Activated T-helper 1 cell treated with anti-CD3 and anti-CD28 coated beads, Interleukin-2, amount 50 U/mL, for 16 hours (primary cell): ENCODE results near the gene TBPL1.
"Not testable (repeated sequence)": the region's sequence is repeated elsewhere in the genome, so short reads cannot be mapped to it uniquely, and the experiment has no call there.

ENCODE experiments used
- DNase-seq, 2 donors: peaks; one replicate each; pipeline ENCODE4 v3.0.0-alpha.2; 2020; ENCODE audit warnings: low read depth in 1 of 2, low spot score in 1 of 2

TBPL1 gene

DNA sequence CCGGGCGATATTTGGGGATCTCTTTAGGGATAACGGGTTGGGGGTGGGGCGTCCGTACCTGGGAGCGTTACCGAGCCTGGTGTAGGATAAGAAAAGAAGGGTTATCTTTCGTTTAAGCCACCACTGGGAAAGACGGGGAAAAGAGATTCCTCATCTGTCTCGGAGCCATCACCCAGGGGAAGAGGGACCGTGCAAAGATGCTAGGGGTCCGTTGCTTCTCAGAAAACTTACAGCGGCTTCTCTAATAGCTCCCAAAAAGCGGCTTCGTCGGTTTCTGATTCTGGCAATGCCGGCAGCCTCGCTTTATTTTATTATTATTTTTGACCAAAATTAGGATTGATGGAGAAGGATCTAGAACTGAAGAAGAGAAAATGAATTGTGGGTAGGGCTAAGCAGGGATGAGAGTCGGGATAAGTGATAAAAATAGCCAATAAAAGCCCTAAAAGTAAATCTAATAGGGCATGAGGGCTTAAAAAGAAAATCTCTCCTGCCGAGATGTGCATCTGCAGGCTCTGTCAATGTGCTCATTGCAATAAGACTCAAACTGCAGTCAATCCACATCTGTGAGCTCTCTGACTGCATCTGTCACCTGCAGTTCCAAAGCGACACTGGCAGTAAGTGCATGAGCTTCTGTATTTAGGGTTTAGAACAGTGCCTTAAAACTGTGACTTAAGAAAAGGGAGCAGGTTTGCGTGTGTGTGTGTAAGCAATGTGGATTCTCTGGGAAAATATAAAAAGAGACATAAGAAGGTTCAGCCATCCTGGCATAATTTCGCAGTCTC lies 801 bp downstream of the TBPL1 start:
- DNase-seq = no peak

DNA sequence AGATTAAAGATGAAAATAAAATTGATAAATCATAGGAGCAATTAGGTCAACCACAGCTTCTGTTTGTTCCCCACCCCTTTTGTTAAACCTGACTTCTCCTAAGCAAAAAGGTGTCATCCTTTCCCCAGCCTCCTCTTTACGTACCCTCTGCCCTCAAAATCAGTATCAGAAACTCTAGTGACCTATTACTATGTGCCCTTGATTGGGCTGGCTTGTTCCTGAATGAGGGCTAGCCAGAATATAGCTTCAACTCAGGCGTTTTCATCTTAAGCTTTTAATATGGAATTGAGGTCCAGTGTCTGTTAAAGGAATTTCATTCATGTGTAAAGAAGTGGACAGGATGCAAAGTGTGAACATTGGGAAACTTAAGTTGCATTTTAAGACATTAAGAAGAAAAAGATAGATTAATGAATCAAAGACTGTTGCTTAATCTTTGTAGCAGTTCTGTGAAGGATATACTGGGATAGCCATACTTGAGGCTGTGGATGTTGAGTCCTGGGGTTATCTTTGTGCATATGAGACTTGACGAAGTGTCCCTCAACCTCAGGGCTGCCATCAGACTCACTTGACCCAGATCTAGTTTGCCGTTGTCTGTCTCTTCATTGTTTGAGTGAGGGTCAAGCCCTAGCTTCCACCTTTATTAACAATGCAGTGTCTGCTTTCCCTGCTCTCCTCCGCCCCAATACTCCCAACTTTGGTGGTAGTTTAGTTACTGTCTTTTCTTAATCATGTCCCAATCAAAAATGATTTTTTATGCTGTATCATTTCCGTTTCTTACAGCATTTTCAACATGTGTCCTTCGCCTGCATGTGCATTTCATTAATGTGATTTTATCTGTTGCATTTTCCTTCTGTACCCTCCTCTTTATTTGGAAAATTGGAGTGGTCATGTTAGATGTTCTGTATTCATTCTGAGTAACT lies 1.9 kb downstream of the TBPL1 start:
- DNase-seq = no peak

DNA sequence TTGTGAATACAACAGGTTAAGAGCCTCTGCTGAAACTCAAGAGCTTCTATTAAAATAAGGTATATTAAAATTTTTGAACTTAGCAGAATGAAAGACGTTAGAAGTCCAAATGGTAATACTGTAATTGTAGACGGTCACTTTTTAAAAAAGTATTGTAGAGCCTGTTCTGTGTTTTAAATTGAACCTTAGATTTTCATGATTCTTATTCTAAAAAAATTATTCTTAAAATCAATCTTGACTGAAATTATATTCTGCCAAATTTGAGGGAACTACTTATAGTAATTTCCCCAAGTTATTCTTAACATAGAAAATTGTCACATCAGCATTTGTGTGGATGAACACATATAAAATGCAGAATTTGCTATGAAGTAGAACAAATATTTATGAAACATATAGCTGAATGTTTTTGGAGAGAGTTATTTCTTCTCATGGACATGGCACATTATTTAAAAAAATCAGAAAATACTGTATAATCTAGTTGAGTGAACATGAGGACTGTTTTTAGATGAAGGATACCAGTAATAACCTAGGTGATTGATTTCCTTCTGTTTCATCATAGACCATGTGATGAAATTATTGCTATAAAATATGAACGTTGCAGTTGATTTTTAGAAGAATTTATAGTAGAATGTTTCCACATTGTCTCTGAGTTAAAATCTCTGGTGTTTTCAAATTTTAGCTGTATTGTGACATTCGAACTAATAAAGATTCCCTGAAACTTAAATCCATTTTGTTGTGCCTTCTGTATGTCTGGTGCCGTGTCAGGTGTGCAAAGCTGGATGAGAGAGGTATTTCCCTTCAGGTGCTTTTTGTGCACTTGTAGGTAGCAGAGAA lies 2.8 kb downstream of the TBPL1 start:
- DNase-seq = no peak

DNA sequence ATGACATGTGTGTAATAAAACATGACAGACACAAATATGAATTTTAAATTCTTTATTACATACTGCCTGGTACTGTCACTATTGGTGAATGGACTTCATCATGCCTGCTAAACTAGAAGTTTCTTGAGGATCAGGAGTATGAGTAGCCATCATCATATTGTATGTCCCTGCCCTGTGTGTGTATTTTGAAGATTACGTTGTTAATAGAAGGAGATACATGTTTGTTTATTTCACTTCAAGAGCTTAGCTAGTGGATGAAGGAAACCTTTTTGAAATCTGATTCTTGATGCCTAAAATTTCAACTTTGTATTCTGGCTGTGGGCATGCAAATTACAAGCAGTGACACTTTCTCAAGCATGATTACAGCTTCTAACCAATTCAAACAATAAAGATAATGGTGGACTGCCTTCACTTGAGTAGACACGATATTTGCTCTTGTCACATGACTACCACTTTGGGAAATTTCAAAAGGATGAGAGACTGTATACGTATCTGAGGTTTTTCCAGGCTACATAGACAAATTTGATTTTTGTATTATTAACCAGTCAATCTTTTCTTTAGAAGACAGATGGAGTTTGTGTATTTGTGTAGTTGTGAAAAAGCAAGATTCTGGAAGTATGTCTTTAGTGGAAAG lies 3.5 kb downstream of the TBPL1 start:
- DNase-seq = no peak

DNA sequence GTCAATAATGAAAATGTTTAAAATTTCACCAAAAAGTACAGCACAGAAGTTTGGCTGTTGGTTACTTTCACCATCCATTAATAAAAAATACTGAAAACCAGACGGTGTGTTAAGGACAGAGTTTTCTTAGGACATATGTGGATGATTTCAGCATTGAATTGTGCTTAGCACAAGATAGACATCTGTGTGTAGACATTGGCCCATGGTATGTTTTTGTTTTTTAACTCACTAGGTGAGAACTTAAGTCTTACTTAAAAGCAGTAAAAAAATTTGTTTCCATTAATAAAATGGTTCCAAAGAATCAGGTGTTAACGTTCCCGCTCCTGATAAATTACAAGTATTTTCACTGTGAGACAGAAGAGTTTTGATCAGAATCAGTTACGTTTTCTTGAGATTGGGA lies 4.2 kb downstream of the TBPL1 start:
- no peak for DNase-seq

DNA sequence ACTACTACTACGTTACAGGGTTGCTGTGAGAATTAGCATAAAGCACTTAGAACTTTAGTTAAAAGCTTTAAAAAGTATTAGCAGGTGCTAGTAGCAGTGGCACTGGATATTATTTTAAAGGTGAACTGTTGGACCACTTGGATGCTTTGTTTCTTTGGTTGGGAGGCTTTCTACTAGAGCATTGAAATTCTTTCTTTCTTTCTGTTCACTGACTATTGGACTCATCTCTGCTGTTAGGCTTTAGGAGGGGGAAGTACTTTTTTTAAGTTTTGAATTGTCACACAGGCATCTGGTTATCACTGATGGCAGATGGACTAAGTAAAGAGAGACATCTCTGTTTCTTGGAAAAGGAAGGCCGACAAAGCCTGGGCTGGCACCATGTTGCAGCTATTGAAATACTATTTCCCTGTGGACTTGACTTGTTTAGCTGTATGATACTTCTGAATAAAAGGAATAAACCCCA lies 4.8 kb downstream of the TBPL1 start:
- no peak for DNase-seq

DNA sequence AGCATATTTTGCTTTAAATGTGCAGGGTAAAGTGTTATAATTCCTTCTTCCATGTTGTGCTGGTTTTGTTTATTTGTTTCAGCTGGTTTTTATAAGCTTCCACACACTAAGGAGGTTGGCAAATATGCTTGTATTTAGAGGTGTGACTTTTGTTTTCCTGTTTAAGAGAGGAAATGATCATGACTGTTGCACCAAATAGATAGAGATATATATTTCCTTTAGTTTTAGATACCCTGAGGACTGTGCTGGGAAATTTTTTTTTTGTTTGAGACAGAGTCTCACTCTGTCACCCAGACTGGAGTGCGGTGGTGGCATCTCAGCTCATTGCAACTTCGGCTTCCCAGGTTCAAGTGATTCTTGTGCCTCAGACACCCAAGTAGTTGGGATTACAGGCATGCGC lies 5.8 kb downstream of the TBPL1 start:
- DNase-seq = no peak

DNA sequence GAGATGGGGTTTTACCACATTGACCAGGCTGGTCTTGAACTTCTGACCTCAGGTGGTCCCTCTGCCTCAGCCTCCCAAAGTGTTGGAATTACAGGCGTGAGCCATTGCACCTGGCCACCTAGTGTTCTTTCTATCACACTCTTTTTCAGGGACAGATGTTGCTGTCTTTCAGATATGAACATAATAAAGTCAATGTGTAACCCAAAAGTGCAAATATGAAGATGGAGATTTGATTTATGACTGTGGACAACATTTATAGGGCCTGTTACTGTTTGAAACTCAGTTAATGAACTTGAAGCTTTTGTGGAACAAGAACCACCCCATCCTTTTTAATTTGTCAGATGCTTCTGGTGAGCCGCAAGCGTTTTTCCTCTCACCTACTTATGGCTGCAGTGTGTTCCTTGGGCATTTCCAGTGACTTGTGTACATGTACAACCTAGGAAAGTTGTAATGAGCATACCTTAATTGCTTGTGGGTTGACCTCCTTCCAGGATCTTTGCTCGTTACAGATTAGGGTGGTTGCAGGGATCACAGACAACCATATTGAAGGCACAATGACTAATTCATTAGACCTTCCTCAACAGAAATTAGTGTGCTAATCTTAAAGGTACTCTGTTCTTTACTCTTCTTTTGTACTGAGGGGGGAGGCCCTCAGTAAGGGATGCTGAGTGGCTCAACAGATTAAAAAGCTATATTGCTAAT lies 6.8 kb downstream of the TBPL1 start:
- no peak for DNase-seq

DNA sequence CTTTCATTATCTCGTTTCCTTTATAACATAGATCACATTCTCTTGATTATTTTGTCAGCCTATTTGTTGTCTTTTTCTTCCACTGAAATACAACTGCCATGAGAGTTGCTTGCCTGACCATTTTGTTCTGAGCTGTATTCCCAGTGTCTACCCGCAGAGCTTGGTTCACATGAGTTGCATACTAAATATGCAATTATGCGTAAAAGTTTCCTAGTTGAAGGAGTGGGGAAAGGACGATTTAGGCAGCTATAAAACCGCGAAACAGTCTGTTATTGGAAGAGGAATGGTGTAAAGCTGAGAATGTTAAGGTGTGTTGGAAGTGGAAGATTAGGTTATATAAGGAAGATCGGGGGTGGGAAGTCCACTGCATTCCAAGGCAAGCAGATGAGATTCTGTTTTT lies 8.8 kb downstream of the TBPL1 start:
- DNase-seq = no peak

DNA sequence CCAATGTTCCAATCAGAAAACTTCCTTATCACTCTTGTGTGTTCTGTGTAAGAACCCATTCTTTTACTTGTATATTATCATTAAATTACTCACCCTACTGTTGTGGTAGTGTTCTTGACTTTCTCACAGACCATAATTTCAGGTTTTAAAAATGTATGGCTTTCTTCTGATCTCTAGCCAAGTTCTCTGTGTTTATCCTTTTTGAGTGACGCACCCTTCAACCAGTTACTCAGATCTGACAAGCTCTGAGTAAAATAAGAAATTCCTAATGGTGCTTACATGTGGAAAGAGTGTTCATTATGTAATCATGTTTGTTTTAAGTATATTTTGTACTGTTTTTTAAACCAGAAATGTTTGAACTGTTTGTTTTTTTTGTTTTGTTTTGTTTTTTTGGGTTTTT lies 11.0 kb downstream of the TBPL1 start:
- DNase-seq = no peak

DNA sequence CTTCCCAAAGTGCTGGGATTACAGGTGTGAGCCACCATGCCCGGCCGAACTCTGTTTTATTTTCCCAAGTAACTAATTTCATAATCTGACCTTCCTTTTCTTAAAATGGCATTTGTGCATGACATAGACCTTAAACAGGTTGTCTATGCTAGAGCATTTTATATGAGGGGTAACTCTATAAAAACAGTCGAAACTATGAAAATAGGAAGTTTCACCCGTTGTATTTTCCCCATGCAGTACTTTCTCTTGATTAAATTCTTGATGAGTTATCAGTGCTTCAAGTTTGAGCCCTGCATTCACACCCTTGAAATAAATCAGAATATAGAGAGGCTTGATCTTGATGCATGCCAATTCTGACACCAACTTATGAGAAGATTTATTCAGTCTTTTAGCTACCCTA lies 11.7 kb downstream of the TBPL1 start:
- no peak for DNase-seq

DNA sequence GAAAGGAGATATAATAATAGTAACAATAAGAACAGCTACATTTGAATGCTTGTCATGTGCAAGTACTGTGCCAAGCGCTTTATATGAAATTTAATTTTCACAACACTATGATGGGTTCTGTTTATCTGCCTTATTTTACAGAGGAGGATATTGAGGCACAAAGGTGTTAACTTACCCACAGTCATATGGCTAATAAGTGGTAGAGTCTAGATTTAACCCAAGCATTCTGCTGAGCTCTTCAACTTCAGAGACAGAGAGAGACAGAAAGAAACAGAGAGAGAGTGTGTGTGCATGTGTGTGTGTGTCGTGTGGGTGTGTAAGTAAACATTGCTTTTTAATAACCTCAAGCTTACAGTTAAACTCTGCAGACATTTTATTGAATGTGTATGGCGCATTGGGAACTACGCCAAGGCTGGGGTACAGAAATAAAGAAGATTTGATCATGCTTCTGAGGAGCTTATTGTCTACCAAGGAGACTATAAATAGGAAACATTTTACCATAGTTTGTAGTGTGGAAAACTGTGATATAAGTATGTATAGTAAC lies 12.9 kb downstream of the TBPL1 start:
- no peak for DNase-seq

DNA sequence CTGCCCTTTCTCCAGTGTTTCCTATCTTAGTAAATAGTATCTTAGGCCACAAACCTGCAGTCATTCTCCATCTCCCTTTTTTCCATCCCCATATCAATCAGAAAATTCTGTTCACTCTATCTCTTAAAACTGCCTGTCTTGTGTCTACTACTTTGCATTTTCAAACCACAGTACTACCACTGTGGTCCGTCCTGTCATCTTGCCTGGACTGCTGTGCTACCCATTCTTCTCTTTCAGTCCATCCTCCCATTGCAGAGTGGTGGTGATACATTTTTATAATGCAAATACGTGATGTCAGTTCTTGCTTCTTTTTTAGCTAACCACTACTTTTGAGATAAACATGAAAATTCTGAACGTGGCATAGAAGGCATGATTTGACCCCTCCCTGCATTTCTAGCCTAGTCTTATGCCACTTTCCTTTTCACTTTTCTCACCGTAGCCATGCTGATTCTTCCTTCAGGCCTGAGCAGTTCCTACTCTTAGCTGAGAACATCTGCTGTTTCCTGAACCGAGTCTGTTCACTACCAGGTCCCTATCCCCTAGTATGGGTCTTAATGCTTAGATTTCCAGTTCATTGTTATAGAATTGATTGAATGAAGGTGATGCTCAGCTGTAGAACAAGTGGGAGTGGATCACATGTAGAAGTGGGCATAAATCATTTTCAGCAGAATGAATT lies 13.8 kb downstream of the TBPL1 start:
- DNase-seq = no peak

DNA sequence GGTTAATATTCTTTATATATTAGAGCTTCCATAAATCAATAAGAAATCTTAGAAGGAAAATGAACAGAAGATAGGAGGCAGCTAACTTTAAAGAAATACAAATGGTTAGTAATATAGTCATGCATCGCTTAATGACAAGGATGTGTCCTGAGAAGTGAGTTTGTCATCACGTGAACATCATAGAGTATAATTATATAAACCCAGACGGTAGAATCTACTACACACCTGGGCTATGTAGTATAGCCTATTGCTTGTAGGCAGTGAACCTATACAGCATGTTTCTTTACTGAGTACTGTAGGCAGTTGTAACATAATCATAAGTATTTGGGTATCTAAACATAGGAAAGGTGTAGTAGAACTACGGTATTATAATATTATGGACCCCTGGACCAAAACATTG lies 14.3 kb downstream of the TBPL1 start:
- DNase-seq = no peak

DNA sequence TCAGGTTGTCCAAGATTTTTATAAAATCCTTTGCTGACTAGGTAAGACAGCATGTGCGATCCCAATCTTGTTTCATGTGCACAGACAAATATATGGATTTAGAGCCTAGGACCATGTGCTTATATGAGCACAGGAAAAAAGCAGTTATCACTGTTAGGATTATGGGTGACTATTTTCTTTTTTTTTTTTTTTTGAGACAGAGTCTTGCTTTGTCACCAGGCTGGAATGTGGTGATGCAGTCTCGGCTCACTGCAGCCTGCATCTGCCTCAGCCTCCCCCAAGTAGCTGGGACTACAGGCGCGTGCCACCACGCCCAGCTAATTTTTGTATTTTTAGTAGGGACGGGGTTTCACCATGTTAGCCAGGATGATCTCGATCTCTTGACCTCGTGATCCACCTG lies 14.8 kb downstream of the TBPL1 start:
- DNase-seq = not testable (repeated sequence)

DNA sequence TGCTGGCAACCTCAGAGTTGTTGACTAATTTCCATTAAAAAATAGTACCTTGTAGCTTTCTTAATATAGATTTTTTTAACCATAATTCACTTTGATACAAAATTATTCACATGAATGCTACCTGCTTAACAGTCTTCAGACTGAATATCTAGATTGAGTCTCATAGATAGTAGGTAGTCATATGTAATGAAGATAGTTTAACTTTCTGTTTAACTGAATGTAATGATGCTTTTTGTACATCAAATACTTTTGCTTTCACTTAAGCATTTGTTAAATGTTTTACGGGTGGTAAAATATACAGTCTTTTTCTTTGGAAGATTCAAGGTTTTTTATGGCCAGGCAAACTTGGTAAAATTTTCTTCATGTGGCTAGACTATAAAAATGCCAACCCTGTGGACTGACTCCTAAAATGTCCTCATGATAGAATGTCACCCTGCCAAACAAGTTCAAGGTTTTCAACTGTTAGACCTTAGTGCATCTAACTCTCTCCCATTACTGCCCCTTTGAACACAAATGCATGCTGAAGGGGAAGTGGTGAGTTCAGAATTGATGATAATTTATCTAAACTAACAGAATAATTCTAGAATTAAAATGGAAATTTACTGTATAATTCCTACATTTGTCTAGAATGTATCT lies 16.4 kb downstream of the TBPL1 start:
- no peak for DNase-seq

DNA sequence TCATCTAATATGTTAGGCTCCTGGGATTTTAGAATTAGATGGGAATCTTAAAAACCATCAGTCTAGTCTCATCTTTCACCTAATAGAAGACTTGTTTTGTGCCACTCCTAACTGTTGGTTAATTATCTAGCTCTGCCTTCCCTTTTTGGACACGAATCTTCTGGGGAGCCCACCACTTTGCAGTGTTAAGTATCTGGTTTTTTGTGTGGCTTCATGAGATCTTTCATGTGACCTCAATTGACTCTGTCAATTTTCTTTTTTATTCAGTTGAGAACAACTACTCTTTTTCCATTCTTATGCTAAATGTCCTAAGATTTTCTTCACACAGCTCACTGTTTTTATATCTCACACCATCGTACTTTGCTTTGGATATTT lies 16.9 kb downstream of the TBPL1 start:
- no peak for DNase-seq

DNA sequence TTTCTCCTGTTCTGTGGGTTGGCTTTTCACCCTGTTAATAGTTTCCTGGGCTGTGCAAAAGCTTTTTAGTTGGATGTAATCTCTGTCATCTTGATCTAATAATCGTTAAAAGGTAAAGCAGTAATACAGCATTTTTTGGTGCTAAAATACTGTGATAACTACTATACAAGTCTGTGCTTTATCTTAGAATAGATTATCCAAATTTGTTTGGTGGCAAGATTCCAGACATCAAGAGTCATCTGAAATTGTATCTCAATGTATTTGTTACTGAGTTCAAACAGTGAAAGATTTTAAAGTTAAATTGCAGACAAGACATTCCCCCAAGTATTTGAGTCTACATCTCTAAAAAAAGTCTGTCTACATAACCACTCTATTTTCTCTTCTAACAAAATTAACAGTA lies 18.8 kb downstream of the TBPL1 start:
- DNase-seq = no peak

DNA sequence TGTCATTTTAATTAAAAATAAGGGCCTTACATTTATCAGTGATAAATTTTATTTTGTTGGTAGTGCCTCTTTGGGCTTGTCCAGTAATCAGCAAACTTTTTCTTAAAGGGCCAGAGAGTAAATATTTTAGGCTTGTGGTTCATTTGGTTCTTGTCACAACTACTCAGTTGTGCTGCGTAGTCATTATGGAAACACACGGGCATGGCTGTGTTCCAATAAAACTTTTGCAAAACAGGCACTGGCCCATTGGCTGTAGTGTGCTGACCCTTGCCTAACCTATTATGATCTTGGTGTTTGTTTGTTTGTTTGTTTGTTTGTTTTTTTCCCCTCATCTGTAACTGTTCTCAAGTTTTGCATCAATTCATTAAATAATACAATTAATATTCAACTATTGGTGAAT lies 19.4 kb downstream of the TBPL1 start:
- no peak for DNase-seq
